Measurements from ENCODE around the gene MUC4.

DNA sequence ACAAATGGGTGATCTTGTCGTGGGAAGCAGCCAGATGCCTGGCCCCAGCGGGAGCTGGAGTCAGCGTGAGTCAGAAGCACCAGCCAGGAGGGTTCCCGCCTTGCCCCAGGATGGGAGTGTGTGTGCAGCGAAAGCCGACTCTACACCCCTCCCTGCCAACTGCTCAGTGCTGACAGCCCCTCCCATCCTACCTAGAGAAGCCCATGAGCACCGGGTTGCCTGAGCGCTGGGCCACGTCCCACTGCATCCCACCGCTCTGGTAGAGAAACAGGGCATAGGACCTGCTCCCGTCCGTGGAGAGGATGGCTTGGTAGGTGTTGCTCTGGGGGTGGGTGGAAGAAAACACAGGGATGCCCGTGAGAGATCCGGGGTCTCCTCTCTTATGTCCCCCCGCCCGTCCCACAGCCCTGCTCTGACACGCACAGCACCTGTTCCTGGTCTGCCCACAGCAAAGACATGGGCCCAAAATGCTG lies 42.9 kb downstream of the MUC4 start:
- TF ChIP-seq POLR2A (IDR thresholded peaks at IDR 0.05; ENCODE audit: low read depth, low read length) (no peak), TAF1 (IDR thresholded peaks at IDR 0.05; ENCODE audit: low read depth, low read length) (no peak), POLR2AphosphoS5 (IDR thresholded peaks at IDR 0.05; ENCODE audit: low read depth, low read length) (no peak), POU2F2 (IDR thresholded peaks at IDR 0.05; ENCODE audit: low read depth, low read length) (no peak)

Data from GM12891 (cell line).